ENCODE data around the gene HBA1. TPM values are rescaled to one million over a fixed set of nuclear protein-coding genes. Genes with fewer than 3 reads are reported as not detected.

The HBA1 gene
- total and polyA plus RNA-seq, 2 of the 4 experiments (the other 2 are of a cell fraction), result 0.21 TPM; not detected in 1

GRCh38 chr16:130533-131173 is 45.8 kb upstream of the HBA1 start:
- dilution Hi-C loops (cut with HindIII; ENCODE audit: low sequenced_read_pairs, unreplicated experiment), result no loop called here

More at GRCh38 chr16:130533-131173, 45.8 kb upstream of the HBA1 start:
- Histone ChIP-seq H3K9me1 (ENCODE audit: insufficient read depth, low read length) (no peaks in the 10 kb centered on the region), H3K27ac (ENCODE audit: insufficient read depth, low read length) (no peak overlapping the region), H2BK120ac (ENCODE audit: low read depth, low read length) (no peak overlapping the region), H3K79me1 (ENCODE audit: low read depth in 1 of 2, low read length in 2 of 2) (peaks cover 38 to 75% of the 10 kb centered on the region in 2 experiments), H2BK20ac (ENCODE audit: low read depth, low read length) (no peak overlapping the region), H2BK5ac (ENCODE audit: low read depth, low read length, poor library complexity, severe bottlenecking) (no peak overlapping the region), H3K18ac (ENCODE audit: low read depth, low read length) (no peak overlapping the region), H3K27me3 (ENCODE audit: control insufficient read depth, insufficient read depth, low read length) (no peaks in the 10 kb centered on the region), H2AK9ac (replicated peaks; ENCODE audit: low read depth, low read length, poor library complexity) (no peak overlapping the region), H4K20me1 (ENCODE audit: insufficient read depth, low read length) (peaks cover 32% of the 10 kb centered on the region), H2AFZ (replicated peaks; ENCODE audit: low read length, poor library complexity) (no peak overlapping the region), H2BK15ac (ENCODE audit: low read depth, low read length) (no peak overlapping the region), H3K4ac (ENCODE audit: low read depth, low read length) (no peak overlapping the region), H3K23ac (ENCODE audit: low read depth, low read length) (no peak overlapping the region), H3K36me3 (ENCODE audit: control insufficient read depth, insufficient read depth, low read length) (no peaks in the 10 kb centered on the region), H4K8ac (ENCODE audit: low read depth in 2 of 2, low read length in 2 of 2) (no peak overlapping the region), H3K4me3 (ENCODE audit: insufficient read depth, low read depth, low read length) (no peak overlapping the region), H3K4me1 (ENCODE audit: control insufficient read depth, insufficient read depth, low read length) (no peaks in the 10 kb centered on the region; the same call in 1 of the 2 replicates), H3K9ac (ENCODE audit: low read depth, low read length) (no peak overlapping the region), H4K91ac (ENCODE audit: insufficient read depth, low read depth, low read length) (no peak overlapping the region), H3K56ac (ENCODE audit: extremely low read depth, insufficient read depth, low read length) (no peak overlapping the region), H2AK5ac (ENCODE audit: low read depth, low read length) (no peak overlapping the region), H3K9me3 (ENCODE audit: control insufficient read depth, insufficient read depth, low read length) (no peaks in the 10 kb centered on the region), H4K5ac (ENCODE audit: low read depth, low read length) (no peak overlapping the region), H3K4me2 (ENCODE audit: low read depth, low read length) (no peak overlapping the region), H3K14ac (replicated peaks; ENCODE audit: low read depth, low read length) (no peak overlapping the region)
- intact Hi-C loops (cut with micrococcal nuclease), result no loop called here
- ChIA-PET CTCF (no interaction called here), POLR2A (ENCODE audit: unreplicated experiment) (no interaction called here)
- TF ChIP-seq MXI1 (IDR thresholded peaks at IDR 0.05; ENCODE audit: borderline replicate concordance, low read depth, low read length) (no peak), CTCF (conservative IDR thresholded peaks at IDR 0.05; ENCODE audit: low read depth, low read length) (no peak), BHLHE40 (IDR thresholded peaks at IDR 0.05; ENCODE audit: low read depth, low read length) (no peak), RAD21 (IDR thresholded peaks at IDR 0.05; ENCODE audit: low read length) (no peak), CHD1 (IDR thresholded peaks at IDR 0.05; ENCODE audit: low read depth, low read length) (no peak), RCOR1 (IDR thresholded peaks at IDR 0.05; ENCODE audit: insufficient replicate concordance, low read length) (no peak), FOS (IDR thresholded peaks at IDR 0.05; ENCODE audit: low read depth, low read length) (no peak)
- 100% methylated on average over 5 of the region's 15 CpGs; no CpG with 5 or more reads in 1 of the 2 experiments for WGBS, 2 experiments (ENCODE audit: extremely low coverage in 2 of 2, insufficient read length in 1 of 2)
- DNase-seq (no peak), ATAC-seq (ENCODE audit: low read depth) (no peak)
- in situ Hi-C loops (cut with MboI; ENCODE audit: low sequenced_read_pairs), result no loop called here
- no TSS peak for BruUV-seq (replicated peaks)
